ENCODE results near the gene SLC6A2.

GRCh38 chr16:55678161-55678821, 22.5 kb downstream of the SLC6A2 start:
- TF ChIP-seq, protein P1, sequence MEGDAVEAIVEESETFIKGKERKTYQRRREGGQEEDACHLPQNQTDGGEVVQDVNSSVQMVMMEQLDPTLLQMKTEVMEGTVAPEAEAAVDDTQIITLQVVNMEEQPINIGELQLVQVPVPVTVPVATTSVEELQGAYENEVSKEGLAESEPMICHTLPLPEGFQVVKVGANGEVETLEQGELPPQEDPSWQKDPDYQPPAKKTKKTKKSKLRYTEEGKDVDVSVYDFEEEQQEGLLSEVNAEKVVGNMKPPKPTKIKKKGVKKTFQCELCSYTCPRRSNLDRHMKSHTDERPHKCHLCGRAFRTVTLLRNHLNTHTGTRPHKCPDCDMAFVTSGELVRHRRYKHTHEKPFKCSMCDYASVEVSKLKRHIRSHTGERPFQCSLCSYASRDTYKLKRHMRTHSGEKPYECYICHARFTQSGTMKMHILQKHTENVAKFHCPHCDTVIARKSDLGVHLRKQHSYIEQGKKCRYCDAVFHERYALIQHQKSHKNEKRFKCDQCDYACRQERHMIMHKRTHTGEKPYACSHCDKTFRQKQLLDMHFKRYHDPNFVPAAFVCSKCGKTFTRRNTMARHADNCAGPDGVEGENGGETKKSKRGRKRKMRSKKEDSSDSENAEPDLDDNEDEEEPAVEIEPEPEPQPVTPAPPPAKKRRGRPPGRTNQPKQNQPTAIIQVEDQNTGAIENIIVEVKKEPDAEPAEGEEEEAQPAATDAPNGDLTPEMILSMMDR (IDR thresholded peaks at IDR 0.05) = no peak
- no peak for TF ChIP-seq POLR2A (IDR thresholded peaks at IDR 0.05)

Measured in uterus (tissue), 2 donors.